Measurements from ENCODE around the gene NEURL1. TPM values are rescaled to one million over a fixed set of nuclear protein-coding genes. Genes with fewer than 3 reads are reported as not detected.

Gene NEURL1
- total and polyA plus RNA-seq, 12 donors = 0.05 to 1.0 (median 0.17) TPM; not detected in 3

DNA sequence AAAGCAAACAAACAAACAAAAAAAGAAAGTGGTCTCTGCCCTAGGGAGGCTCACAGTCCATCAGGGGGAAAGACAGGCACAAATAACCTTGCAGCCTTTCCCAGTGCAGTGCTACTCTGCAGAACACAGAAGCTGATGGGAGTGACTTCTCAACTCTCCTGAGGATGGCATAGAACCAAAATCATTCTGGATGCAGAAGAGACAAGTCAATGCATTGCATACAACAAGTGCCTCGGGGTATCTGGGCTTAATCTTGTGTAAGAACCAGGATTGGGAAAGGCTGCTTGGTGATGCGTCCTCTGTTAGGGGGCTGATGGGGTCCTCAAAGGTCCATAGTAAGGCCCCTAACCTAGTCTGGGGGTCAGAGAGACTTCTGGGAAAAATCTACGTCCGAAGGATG, 68.9 kb downstream of the NEURL1 start:
- Histone ChIP-seq H3K9me3 (peaks cover 0 to 6% (median 0%) of the 10 kb centered on the region in 11 donors), H3K27ac (no peak overlapping the region), H3K4me3 (no peak overlapping the region), H3K36me3 (no peaks in the 10 kb centered on the region), H3K27me3 (peaks cover 0 to 13% (median 6%) of the 10 kb centered on the region in 7 donors), H3K4me1 (no peaks in the 10 kb centered on the region)
- TF ChIP-seq, protein P1, sequence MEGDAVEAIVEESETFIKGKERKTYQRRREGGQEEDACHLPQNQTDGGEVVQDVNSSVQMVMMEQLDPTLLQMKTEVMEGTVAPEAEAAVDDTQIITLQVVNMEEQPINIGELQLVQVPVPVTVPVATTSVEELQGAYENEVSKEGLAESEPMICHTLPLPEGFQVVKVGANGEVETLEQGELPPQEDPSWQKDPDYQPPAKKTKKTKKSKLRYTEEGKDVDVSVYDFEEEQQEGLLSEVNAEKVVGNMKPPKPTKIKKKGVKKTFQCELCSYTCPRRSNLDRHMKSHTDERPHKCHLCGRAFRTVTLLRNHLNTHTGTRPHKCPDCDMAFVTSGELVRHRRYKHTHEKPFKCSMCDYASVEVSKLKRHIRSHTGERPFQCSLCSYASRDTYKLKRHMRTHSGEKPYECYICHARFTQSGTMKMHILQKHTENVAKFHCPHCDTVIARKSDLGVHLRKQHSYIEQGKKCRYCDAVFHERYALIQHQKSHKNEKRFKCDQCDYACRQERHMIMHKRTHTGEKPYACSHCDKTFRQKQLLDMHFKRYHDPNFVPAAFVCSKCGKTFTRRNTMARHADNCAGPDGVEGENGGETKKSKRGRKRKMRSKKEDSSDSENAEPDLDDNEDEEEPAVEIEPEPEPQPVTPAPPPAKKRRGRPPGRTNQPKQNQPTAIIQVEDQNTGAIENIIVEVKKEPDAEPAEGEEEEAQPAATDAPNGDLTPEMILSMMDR (IDR thresholded peaks at IDR 0.05) = no peak
- ATAC-seq (no peak), DNase-seq (no peak)
- intact Hi-C loops (cut with DNase I) = loop anchor here in 1 of 10 donors (10.0 kb wide), 1 partner anchor 138 kb away; no protein-coding TSS in a partner anchor
- 66 to 79% methylated on average over 4 of the region's 4 CpGs for WGBS, 2 donors

DNA sequence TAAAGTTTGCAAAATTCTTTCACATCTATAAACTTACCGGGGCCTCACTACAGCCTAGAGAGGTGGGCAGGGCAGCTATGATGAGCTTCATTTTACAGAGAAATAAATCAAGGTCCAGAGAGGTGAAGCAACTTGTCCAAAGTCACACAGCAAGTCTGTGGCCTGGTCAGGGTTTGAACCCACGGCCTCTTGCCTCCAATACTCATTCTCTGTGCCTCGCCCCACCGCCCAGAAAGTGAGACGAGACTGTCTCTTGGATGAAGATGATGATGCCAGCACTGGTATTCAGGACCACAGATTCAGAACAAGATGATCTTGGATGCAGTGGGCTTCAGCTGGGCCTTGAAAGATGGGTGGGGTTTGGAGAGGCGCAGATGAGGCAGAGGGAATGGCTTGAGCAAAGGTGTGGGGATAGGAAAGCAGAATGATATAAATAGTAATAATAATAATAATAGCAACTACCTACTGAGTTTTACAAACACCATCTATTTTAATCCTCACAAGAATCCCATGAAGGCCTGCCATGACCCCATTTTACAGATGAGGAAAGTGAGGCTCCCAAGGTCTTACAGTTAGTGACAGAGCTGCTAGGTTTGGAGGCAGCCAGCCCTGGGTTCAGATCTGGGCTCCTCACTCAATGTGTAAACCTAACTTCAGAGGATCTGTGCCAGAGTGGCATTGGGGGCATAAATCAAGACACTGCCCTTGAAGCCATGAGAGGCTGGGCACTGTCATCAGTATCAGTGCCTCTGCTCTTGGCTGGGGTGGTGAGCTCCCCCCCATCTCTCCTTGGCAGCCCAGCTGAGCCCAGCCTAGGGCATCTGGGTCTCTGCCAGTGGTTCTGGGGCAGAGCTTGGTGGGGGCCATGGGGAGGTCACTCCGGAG, 70.0 kb downstream of the NEURL1 start:
- no peak overlapping the region for H3K27ac ChIP-seq
- H3K4me1 ChIP-seq = no peaks in the 10 kb centered on the region
- peaks cover 0 to 6% (median 0%) of the 10 kb centered on the region in 11 donors for H3K9me3 ChIP-seq
- TF ChIP-seq, protein P1 (IDR thresholded peaks at IDR 0.05) = no peak
- ATAC-seq (peak in 5 of 8 donors; percentile 7 to 37 (median 14)), DNase-seq (no peak)
- H3K27me3 ChIP-seq = peaks cover 0 to 13% (median 6%) of the 10 kb centered on the region in 7 donors
- 84 to 86% methylated on average over 7 of the region's 7 CpGs for WGBS, 2 donors
- no peak overlapping the region for H3K4me3 ChIP-seq
- H3K36me3 ChIP-seq = no peaks in the 10 kb centered on the region
- intact Hi-C loops (cut with DNase I) = loop anchor here in 1 of 10 donors (10.0 kb wide), 1 partner anchor 139 kb away; no protein-coding TSS in a partner anchor

- intact Hi-C loops (cut with DNase I) = loop anchor here in 1 of 10 donors (10.0 kb wide), 1 partner anchor 139 kb away; no protein-coding TSS in a partner anchor
- peaks cover 0 to 10% (median 0%) of the 10 kb centered on the region in 7 donors for H3K27me3 ChIP-seq
- no peak for DNase-seq
- peaks cover 0 to 6% (median 0%) of the 10 kb centered on the region in 11 donors for H3K9me3 ChIP-seq
- TF ChIP-seq, protein P1 (IDR thresholded peaks at IDR 0.05) = no peak
- H3K4me1 ChIP-seq = no peaks in the 10 kb centered on the region
- no peak overlapping the region for H3K4me3 ChIP-seq
- no peak overlapping the region for H3K27ac ChIP-seq
- WGBS, 2 donors = 45 to 48% methylated on average over 7 of the region's 7 CpGs
- H3K36me3 ChIP-seq = no peaks in the 10 kb centered on the region
- ATAC-seq = peak in 4 of 8 donors; percentile 8 to 24 (median 18)
These were observed 70.6 kb downstream of the NEURL1 start for GRCh38 chr10:103564116-103564501.

DNA sequence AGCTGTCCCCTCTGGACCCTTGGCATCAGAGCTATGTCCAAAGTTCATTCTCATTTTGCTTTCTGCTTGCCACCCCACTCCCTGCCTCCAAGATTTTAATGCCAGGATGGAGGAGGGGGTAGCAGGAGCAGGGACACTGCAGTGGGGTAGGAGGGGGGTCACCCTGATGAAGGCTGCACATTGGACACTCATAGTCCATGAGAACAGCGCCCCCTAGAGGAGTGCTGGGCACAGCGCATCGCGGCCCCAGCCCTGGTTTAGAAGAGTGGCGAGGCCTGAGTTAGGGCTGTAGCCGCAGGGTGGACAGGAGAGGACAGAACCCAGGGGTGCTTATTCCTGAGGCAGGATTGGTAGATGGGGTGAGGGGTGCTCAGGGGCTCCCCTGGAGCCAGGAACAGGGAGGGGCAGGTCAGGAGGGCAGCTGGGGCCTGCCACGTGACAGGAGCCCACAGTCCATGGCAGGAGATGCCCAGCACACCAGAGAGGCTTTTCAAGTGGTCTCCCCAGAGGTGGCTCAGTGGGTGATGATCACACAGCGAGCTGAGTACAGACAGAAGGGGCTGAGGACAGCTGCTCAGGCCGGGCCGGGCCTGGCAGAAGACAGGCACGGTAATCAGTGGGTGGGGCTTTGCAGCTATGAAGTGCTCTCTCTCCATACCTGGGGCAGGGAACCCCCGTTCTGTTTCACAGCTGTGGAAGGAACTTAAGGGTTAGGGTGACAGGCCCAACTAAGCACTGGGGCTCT, 71.4 kb downstream of the NEURL1 start:
- ATAC-seq = peak in 4 of 8 donors; percentile 16 to 54 (median 42)
- intact Hi-C loops (cut with DNase I) = loop anchor here in 1 of 10 donors (10.0 kb wide), 1 partner anchor 140 kb away; no protein-coding TSS in a partner anchor
- DNase-seq = no peak

More for the DNA sequence above, 71.4 kb downstream of the NEURL1 start:
- no peaks in the 10 kb centered on the region for H3K36me3 ChIP-seq
- H3K9me3 ChIP-seq = peaks cover 0 to 6% (median 0%) of the 10 kb centered on the region in 11 donors
- H3K27me3 ChIP-seq = peaks cover 0 to 10% (median 0%) of the 10 kb centered on the region in 7 donors
- TF ChIP-seq, protein P1 (IDR thresholded peaks at IDR 0.05) = peak in 8 of 9 donors; percentile 30 to 68 (median 50)
- 56% methylated on average over 12 of the region's 12 CpGs for WGBS, 2 donors
- H3K4me1 ChIP-seq = no peaks in the 10 kb centered on the region
- no peak overlapping the region for H3K27ac ChIP-seq
- H3K4me3 ChIP-seq = no peak overlapping the region
